GM12878 (cell line): ENCODE measurements around the gene TMEM87A. TPM values are rescaled to one million over a fixed set of nuclear protein-coding genes. Genes with fewer than 3 reads are reported as not detected.

Experiments used
- ATF7 ChIP-seq: fragments of 450-650 bp; IDR thresholded peaks from 2 replicates; pipeline ENCODE4 v1.6.1; 2016; ENCODE audit warnings: low read depth, mild to moderate bottlenecking
- BHLHE40 ChIP-seq, 2 experiments: fragments of 450-650 bp in 1 of 2; IDR thresholded peaks; 2 replicates each; pipeline ENCODE4 v1.6.1; 2011 to 2017; ENCODE audit warnings: low read depth in 2 of 2, borderline replicate concordance in 1 of 2, improper control_type of control experiment in 1 of 2, low read length in 1 of 2, mild to moderate bottlenecking in 1 of 2
- BMI1 ChIP-seq: fragments of 450-650 bp; IDR thresholded peaks from 2 replicates; pipeline ENCODE4 v1.6.1; 2016; ENCODE audit warnings: mild to moderate bottlenecking, moderate library complexity, borderline replicate concordance
- CBX3 ChIP-seq: fragments of 200-600 bp; sonication (generic); IDR thresholded peaks from 2 replicates; pipeline ENCODE4 v1.6.1; 2016; ENCODE audit warnings: low read depth, borderline replicate concordance
- CBX5 ChIP-seq: sonication (generic); IDR thresholded peaks from 2 replicates; pipeline ENCODE4 v1.6.1; 2016; ENCODE audit warnings: low read depth, moderate library complexity, mild to moderate bottlenecking, inconsistent platforms
- EGR1 ChIP-seq, 2 experiments: IDR thresholded peaks; 1 replicate in 1 of 2; 2 replicates in 1 of 2; pipeline ENCODE4 v1.6.1; 2011 to 2012; ENCODE audit warnings: low read depth in 2 of 2, low read length in 2 of 2, borderline replicate concordance in 1 of 2, mild to moderate bottlenecking in 1 of 2, moderate library complexity in 1 of 2
- ELK1 ChIP-seq: IDR thresholded peaks from 2 replicates; pipeline ENCODE4 v1.6.1; 2012; ENCODE audit warnings: low read depth, low read length, improper control_type of control experiment
- HDAC6 ChIP-seq: fragments of 200-600 bp; sonication (generic); IDR thresholded peaks from one replicate; pipeline ENCODE4 v1.8.0; 2017; ENCODE audit warnings: antibody characterized with exemption; ENCODE audit not compliant: unreplicated experiment
- LARP7 ChIP-seq: fragments of 450-650 bp; IDR thresholded peaks from 2 replicates; pipeline ENCODE4 v1.6.1; 2017; ENCODE audit warnings: mild to moderate bottlenecking
- MAX ChIP-seq: IDR thresholded peaks from 2 replicates; pipeline ENCODE4 v1.6.1; 2012; ENCODE audit warnings: low read depth, low read length, improper control_type of control experiment
- MEF2B ChIP-seq: fragments of 450-650 bp; IDR thresholded peaks from 2 replicates; pipeline ENCODE4 v1.6.1; 2018; ENCODE audit warnings: mild to moderate bottlenecking, moderate library complexity; ENCODE audit not compliant: partially characterized antibody, poor library complexity, severe bottlenecking
- MTA3 ChIP-seq: IDR thresholded peaks from 2 replicates; pipeline ENCODE4 v1.6.1; 2012; ENCODE audit warnings: low read length, inconsistent platforms, borderline replicate concordance
- NR2C2 ChIP-seq: IDR thresholded peaks from 2 replicates; pipeline ENCODE4 v1.6.1; 2011; ENCODE audit warnings: borderline replicate concordance, low read depth; ENCODE audit not compliant: control insufficient read depth, insufficient read length
- NR2F1 ChIP-seq: fragments of 450-650 bp; conservative IDR thresholded peaks from 2 replicates; pipeline ENCODE4 v1.6.1; 2017; ENCODE audit warnings: mild to moderate bottlenecking
- PAX8 ChIP-seq: fragments of 450-650 bp; IDR thresholded peaks from 2 replicates; pipeline ENCODE4 v1.6.1; 2017; ENCODE audit warnings: mild to moderate bottlenecking, moderate library complexity
- POLR2A ChIP-seq: IDR thresholded peaks from 2 replicates; pipeline ENCODE4 v1.6.1; 2011; ENCODE audit warnings: low read depth, mild to moderate bottlenecking, low read length
- POLR2AphosphoS2 ChIP-seq: IDR thresholded peaks from 2 replicates; pipeline ENCODE4 v1.6.1; 2011; ENCODE audit warnings: low read depth, mild to moderate bottlenecking, low read length, improper control_type of control experiment, moderate library complexity
- PRDM15 ChIP-seq: fragments of 450-650 bp; formaldehyde crosslinking; IDR thresholded peaks from 2 replicates; pipeline ENCODE4 v1.4.0; 2020; ENCODE audit warnings: mild to moderate bottlenecking, moderate library complexity
- RBBP5 ChIP-seq: fragments of 200-600 bp; sonication (generic); conservative IDR thresholded peaks from 2 replicates; pipeline ENCODE4 v1.6.1; 2016
- RUNX3 ChIP-seq: IDR thresholded peaks from 2 replicates; pipeline ENCODE4 v1.6.1; 2012; ENCODE audit warnings: low read length, inconsistent platforms
- SUPT20H ChIP-seq: IDR thresholded peaks from 2 replicates; pipeline ENCODE4 v1.6.1; 2011; ENCODE audit warnings: low read depth, mild to moderate bottlenecking, low read length, moderate library complexity, borderline replicate concordance; ENCODE audit not compliant: control insufficient read depth
- TCF3 ChIP-seq: IDR thresholded peaks from 2 replicates; pipeline ENCODE4 v1.6.1; 2012; ENCODE audit warnings: low read depth, mild to moderate bottlenecking, low read length, borderline replicate concordance; ENCODE audit not compliant: insufficient read depth
- TCF7 ChIP-seq: IDR thresholded peaks from 2 replicates; pipeline ENCODE4 v1.6.1; 2014; ENCODE audit warnings: antibody characterized with exemption, borderline replicate concordance
- USF1 ChIP-seq: IDR thresholded peaks from 2 replicates; pipeline ENCODE4 v1.6.1; 2011; ENCODE audit warnings: borderline replicate concordance, low read depth, mild to moderate bottlenecking, moderate library complexity, mixed read lengths, low read length; ENCODE audit not compliant: insufficient read depth; ENCODE audit errors: extremely low read length
- ZNF217 ChIP-seq: fragments of 450-650 bp; IDR thresholded peaks from 2 replicates; pipeline ENCODE4 v1.6.1; 2017; ENCODE audit warnings: antibody characterized with exemption, mild to moderate bottlenecking
- ZNF384 ChIP-seq: IDR thresholded peaks from 2 replicates; pipeline ENCODE4 v1.6.1; 2012; ENCODE audit warnings: low read depth, mild to moderate bottlenecking, low read length, improper control_type of control experiment, borderline replicate concordance
- ZSCAN29 ChIP-seq: fragments of 450-650 bp; IDR thresholded peaks from 2 replicates; pipeline ENCODE4 v1.6.1; 2017; ENCODE audit warnings: mild to moderate bottlenecking, moderate library complexity
- polyA plus RNA-seq, 11 experiments: library from polyadenylated mRNA; depleted of rRNA in 4 of 11; unstranded in 6 of 11; stranded (reverse) in 5 of 11; fragments of >200 nt; fragmentation: Nextera tagmentation in 4 of 11; fragmentation: Illumina TruSeq in 1 of 11; extraction: Ambion mirVana in 4 of 11; extraction: Trizol in 1 of 11; gene quantifications; 1 replicate in 1 of 11; 2 replicates in 10 of 11; pipeline versions ENCODE4 v1.2.1 to v1.2.3, GENCODE V29; 2011 to 2016; ENCODE audit warnings: inconsistent platforms in 2 of 11, missing spikeins in 2 of 11, low read depth in 1 of 11
- total RNA-seq, 4 experiments: library from RNA; depleted of rRNA in 3 of 4; stranded (reverse); fragments of >200 nt in 3 of 4; fragmentation: Illumina TruSeq in 1 of 4; extraction: Trizol in 1 of 4; gene quantifications; 2 replicates each; pipeline versions ENCODE4 v1.2.1 to v1.2.3, GENCODE V29; 2013 to 2021

TMEM87A gene
- total and polyA plus RNA-seq, 10 of the 15 experiments (the other 5 are each of a cell fraction or from before 2014, with no cell fraction given): 18.2 to 53.2 (median 33.4) TPM

GRCh38 chr15:42218953-42219592, 54.2 kb downstream of the TMEM87A start (continued):
- TF ChIP-seq ZNF384 (peak; percentile 60; the same call in 1 of the 2 replicates), ZSCAN29 (no peak), PRDM15 (CRISPR knock-in tag) (no peak), RUNX3 (peak; percentile 28; the same call in 1 of the 2 replicates), PAX8 (no peak), BMI1 (peak; percentile 27; the same call in 1 of the 2 replicates), MEF2B (peak; percentile 86), MAX (no peak), USF1 (no peak), EGR1 (IDR thresholded peaks at IDR 0.05; ENCODE audit: borderline replicate concordance in 1 of 2, low read depth in 2 of 2, low read length in 2 of 2) (no peak), HDAC6 (no peak), ATF7 (peak; percentile 37; the same call in 1 of the 2 replicates), TCF3 (no peak), NR2F1 (0 out of 2 replicates have a peak, but pooled peaks have one; percentile 25), LARP7 (no peak), CBX5 (no peak), CBX3 (no peak), BHLHE40 (IDR thresholded peaks at IDR 0.05; ENCODE audit: borderline replicate concordance in 1 of 2, low read depth in 2 of 2, low read length in 1 of 2) (no peak), NR2C2 (no peak), MTA3 (no peak), POLR2A (no peak), SUPT20H (no peak), ZNF217 (no peak), RBBP5 (no peak), POLR2AphosphoS2 (no peak), ELK1 (no peak), TCF7 (no peak)
